Cortex of kidney (tissue), 1 donor: ENCODE measurements around the gene P2RY12.

Source experiments
- DNase-seq: peaks from one replicate; lab custom pipeline; 2025; lab: John Stamatoyannopoulos, UW

P2RY12 gene

GRCh38 chr3:151307131-151307530 lies 77.4 kb downstream of the P2RY12 start:
- no peak for DNase-seq

- DNase-seq, result no peak
These were observed 78.3 kb downstream of the P2RY12 start for GRCh38 chr3:151306168-151306810.

GRCh38 chr3:151305775-151306151 lies 78.8 kb downstream of the P2RY12 start:
- no peak for DNase-seq

- DNase-seq, result no peak
These were observed 79.3 kb downstream of the P2RY12 start for GRCh38 chr3:151305060-151305774.

GRCh38 chr3:151303751-151304150 lies 80.8 kb downstream of the P2RY12 start:
- DNase-seq, result no peak

- no peak for DNase-seq
These were observed 82.8 kb downstream of the P2RY12 start for GRCh38 chr3:151301787-151302186.

GRCh38 chr3:151300539-151300938 lies 84.0 kb downstream of the P2RY12 start:
- DNase-seq, result no peak

GRCh38 chr3:151299006-151299405 lies 85.5 kb downstream of the P2RY12 start:
- DNase-seq, result no peak

GRCh38 chr3:151297429-151297828 lies 87.1 kb downstream of the P2RY12 start:
- no peak for DNase-seq

GRCh38 chr3:151296226-151296625 lies 88.3 kb downstream of the P2RY12 start:
- no peak for DNase-seq

- DNase-seq, result no peak
These were observed 91.4 kb downstream of the P2RY12 start for GRCh38 chr3:151293127-151293526.

- DNase-seq, result no peak
These were observed 93.9 kb downstream of the P2RY12 start for GRCh38 chr3:151290673-151291072.

- no peak for DNase-seq
These were observed 95.1 kb downstream of the P2RY12 start for GRCh38 chr3:151289445-151289844.
